ENCODE results near the gene KIF5A. TPM values are rescaled to one million over a fixed set of nuclear protein-coding genes. Genes with fewer than 3 reads are reported as not detected.

KIF5A gene
- total and polyA plus RNA-seq, 2 of the 13 experiments (the other 11 are each of a cell fraction or from before 2014, with no cell fraction given) = 1.6 to 11.9 TPM

- TF ChIP-seq ELF4 (CRISPR knock-in tag; IDR thresholded peaks at IDR 0.05; ENCODE audit: borderline replicate concordance) = no peak
- TF ChIP-seq TRIM22 (IDR thresholded peaks at IDR 0.05) = no peak
- TF ChIP-seq ATF2 (CRISPR knock-in tag; IDR thresholded peaks at IDR 0.05) = no peak
- peak; percentile 67 for TF ChIP-seq ZNF609 (CRISPR knock-in tag; IDR thresholded peaks at IDR 0.05; ENCODE audit: borderline replicate concordance)
- TF ChIP-seq ZNF337 (CRISPR knock-in tag; IDR thresholded peaks at IDR 0.05; ENCODE audit: borderline replicate concordance, low read depth) = peak; percentile 71; the same call in 1 of the 2 replicates
- TF ChIP-seq ZNF350 (CRISPR knock-in tag; IDR thresholded peaks at IDR 0.05; ENCODE audit: borderline replicate concordance, low read depth) = peak; percentile 15; the same call in 1 of the 2 replicates
- TF ChIP-seq ZNF230 (CRISPR knock-in tag; IDR thresholded peaks at IDR 0.05) = peak; percentile 89
- no peak for TF ChIP-seq ZNF839 (CRISPR knock-in tag; IDR thresholded peaks at IDR 0.05; ENCODE audit: borderline replicate concordance)
- TF ChIP-seq ZFP36L1 (CRISPR knock-in tag; IDR thresholded peaks at IDR 0.05) = no peak; the same call in 1 of the 2 replicates
- TF ChIP-seq PHF8 (CRISPR knock-in tag; IDR thresholded peaks at IDR 0.05) = peak; percentile 74
- TF ChIP-seq ARID5B (CRISPR knock-in tag; IDR thresholded peaks at IDR 0.05) = no peak
- no peak for TF ChIP-seq ATAD3A (CRISPR knock-in tag; IDR thresholded peaks at IDR 0.05)
- peak; percentile 57; the same call in 1 of the 2 replicates for TF ChIP-seq DMAP1 (CRISPR knock-in tag; IDR thresholded peaks at IDR 0.05)
- 0 out of 2 replicates have a peak, but pooled peaks have one; percentile 16 for TF ChIP-seq ZNF577 (CRISPR knock-in tag; IDR thresholded peaks at IDR 0.05; ENCODE audit: borderline replicate concordance, low read depth)
- peak; percentile 65; the same call in 1 of the 2 replicates for TF ChIP-seq ZNF138 (CRISPR knock-in tag; IDR thresholded peaks at IDR 0.05; ENCODE audit: low read depth)
- TF ChIP-seq NFYC (CRISPR knock-in tag; IDR thresholded peaks at IDR 0.05) = peak; percentile 89
- peak; percentile 91; the same call in 1 of the 2 replicates for TF ChIP-seq EED (CRISPR knock-in tag; IDR thresholded peaks at IDR 0.05)
These were observed 29.6 kb upstream of the KIF5A start, which contains the start of gene DDIT3 (continued) for GRCh38 chr12:57520053-57520818.
